ENCODE data around the gene IRF8. TPM values are rescaled to one million over a fixed set of nuclear protein-coding genes. Genes with fewer than 3 reads are reported as not detected.

The IRF8 gene
- total RNA-seq, 4 donors from 2014 or later = 2.4 to 14.6 (median 5.0) TPM

GRCh38 chr16:85869206-85869605 lies 29.8 kb upstream of the IRF8 start:
- Histone ChIP-seq H3K36me3 (no peaks in the 10 kb centered on the region), H3K4me1 (peaks cover 0 to 3% of the 10 kb centered on the region in 2 donors), H3K4me3 (replicated peaks in 1 of 3) (no peak overlapping the region), H3K9me3 (no peaks in the 10 kb centered on the region), H3K27me3 (no peaks in the 10 kb centered on the region), H3K27ac (no peak overlapping the region)
- intact Hi-C loops (cut with DNase I) = no loop called here
- TF ChIP-seq CTCF (IDR thresholded peaks at IDR 0.05) (no peak), POLR2A (IDR thresholded peaks at IDR 0.05) (no peak)
- DNase-seq = no peak

GRCh38 chr16:85869785-85870558 lies 29.0 kb upstream of the IRF8 start:
- peaks cover 0 to 3% of the 10 kb centered on the region in 2 donors for H3K4me1 ChIP-seq
- DNase-seq = no peak
- 25 to 26% methylated on average over 12 of the region's 12 CpGs for WGBS, 2 donors
- no peaks in the 10 kb centered on the region for H3K36me3 ChIP-seq
- TF ChIP-seq POLR2A (IDR thresholded peaks at IDR 0.05) (no peak), CTCF (IDR thresholded peaks at IDR 0.05) (no peak)
- H3K4me3 ChIP-seq (replicated peaks in 1 of 3) = no peak overlapping the region
- H3K9me3 ChIP-seq = no peaks in the 10 kb centered on the region
- intact Hi-C loops (cut with DNase I) = no loop called here
- no peaks in the 10 kb centered on the region for H3K27me3 ChIP-seq
- H3K27ac ChIP-seq = no peak overlapping the region

GRCh38 chr16:85871756-85872155 lies 27.2 kb upstream of the IRF8 start:
- H3K4me3 ChIP-seq (replicated peaks in 1 of 3) = no peak overlapping the region
- intact Hi-C loops (cut with DNase I) = no loop called here
- 81 to 82% methylated on average over 7 of the region's 7 CpGs for WGBS, 2 donors

GRCh38 chr16:85872734-85873133 lies 26.2 kb upstream of the IRF8 start:
- WGBS, 2 donors = 65 to 79% methylated on average over 7 of the region's 7 CpGs

More at GRCh38 chr16:85871756-85872155, 27.2 kb upstream of the IRF8 start:
- peaks cover 0 to 3% of the 10 kb centered on the region in 2 donors for H3K4me1 ChIP-seq
- no peak for DNase-seq
- H3K27ac ChIP-seq = no peak overlapping the region
- H3K9me3 ChIP-seq = no peaks in the 10 kb centered on the region
- no peaks in the 10 kb centered on the region for H3K36me3 ChIP-seq
- TF ChIP-seq CTCF (IDR thresholded peaks at IDR 0.05) (no peak), POLR2A (IDR thresholded peaks at IDR 0.05) (no peak)
- no peaks in the 10 kb centered on the region for H3K27me3 ChIP-seq

More at GRCh38 chr16:85872734-85873133, 26.2 kb upstream of the IRF8 start:
- Histone ChIP-seq H3K27me3 (no peaks in the 10 kb centered on the region), H3K9me3 (no peaks in the 10 kb centered on the region), H3K4me1 (peaks cover 0 to 3% of the 10 kb centered on the region in 2 donors), H3K36me3 (no peaks in the 10 kb centered on the region), H3K4me3 (replicated peaks in 1 of 3) (no peak overlapping the region), H3K27ac (no peak overlapping the region)
- intact Hi-C loops (cut with DNase I) = no loop called here
- peak; percentile 10 to 23 for DNase-seq
- no peak for TF ChIP-seq POLR2A (IDR thresholded peaks at IDR 0.05)
- no peak for TF ChIP-seq CTCF (IDR thresholded peaks at IDR 0.05)
